ENCODE results near the gene CERS1. TPM values are rescaled to one million over a fixed set of nuclear protein-coding genes. Genes with fewer than 3 reads are reported as not detected.

The CERS1 gene
- total RNA-seq, 3 donors from 2014 or later, result 0.17 to 1.3 (median 0.39) TPM

DNA sequence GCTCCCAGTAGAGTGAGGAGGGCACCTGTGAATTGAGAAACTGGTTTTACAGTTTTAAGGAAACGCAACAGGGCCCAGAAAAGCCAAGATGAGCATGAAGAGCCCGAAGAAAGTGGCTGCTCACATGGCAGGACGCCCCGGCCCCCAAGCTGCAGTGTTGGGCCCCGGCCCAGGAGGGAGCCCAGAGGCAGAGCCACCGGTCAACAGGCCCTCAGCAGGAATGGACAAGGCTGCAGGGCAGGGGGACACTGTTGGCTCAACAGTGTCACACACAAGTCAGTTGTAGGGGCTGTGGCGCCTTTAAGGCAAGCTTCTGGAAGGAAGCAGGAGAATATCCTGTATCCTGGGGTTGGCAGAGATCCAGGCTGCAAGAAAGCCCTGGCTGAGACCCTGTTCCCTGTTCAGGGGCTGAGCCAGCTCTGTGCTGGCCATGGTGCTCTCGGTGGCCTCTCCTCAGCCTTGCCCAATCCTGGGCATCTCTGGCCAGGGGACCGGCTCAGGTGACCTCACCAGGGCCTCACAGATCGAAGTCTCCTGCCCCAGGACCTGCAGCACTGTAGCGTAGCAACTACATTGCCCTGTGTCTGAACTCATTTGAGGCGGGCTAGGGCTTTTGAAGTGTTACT, 36.2 kb downstream of the CERS1 start:
- no peak for ATAC-seq

DNA sequence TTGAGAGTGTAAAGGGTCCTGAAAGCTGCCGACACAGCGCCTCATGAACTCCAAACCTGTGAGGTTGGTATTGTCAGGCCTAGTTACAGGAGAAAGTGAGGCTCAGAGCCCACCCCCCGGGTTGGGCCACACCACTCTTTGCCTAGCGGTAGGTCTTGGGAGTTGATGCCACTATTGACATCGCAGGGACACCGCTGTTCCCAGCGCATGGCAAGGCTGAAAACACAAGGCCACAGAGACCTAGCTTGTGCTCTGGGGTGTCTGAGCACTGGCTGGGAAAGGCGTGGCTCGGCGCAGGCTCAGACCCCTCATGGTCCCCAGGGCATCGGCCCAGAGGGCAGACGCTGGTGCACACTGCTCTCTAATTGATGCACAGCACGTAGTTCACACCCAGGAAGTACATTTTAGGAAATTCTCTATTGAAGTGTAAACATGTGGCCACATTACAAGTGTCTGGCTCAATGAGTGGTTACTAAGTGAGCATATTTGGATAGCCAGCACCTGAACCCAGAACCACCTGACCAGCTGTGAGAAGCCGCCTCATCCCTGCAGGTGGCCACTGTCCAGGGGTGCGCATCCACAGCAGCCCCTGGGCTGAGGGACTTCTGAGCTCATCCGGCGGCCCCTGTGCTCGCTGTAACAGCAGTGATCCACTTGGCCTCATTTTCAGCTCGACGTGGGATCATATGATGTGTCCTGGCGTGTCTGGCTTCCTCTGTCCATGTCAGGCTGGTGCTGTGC, 36.9 kb downstream of the CERS1 start:
- Histone ChIP-seq H3K9me3 (no peaks in the 10 kb centered on the region), H3K4me1 (ENCODE audit: low read depth) (no peaks in the 10 kb centered on the region), H3K4me3 (no peak overlapping the region), H3K36me3 (ENCODE audit: low read depth) (peaks cover 22% of the 10 kb centered on the region)
- TF ChIP-seq, protein P1, sequence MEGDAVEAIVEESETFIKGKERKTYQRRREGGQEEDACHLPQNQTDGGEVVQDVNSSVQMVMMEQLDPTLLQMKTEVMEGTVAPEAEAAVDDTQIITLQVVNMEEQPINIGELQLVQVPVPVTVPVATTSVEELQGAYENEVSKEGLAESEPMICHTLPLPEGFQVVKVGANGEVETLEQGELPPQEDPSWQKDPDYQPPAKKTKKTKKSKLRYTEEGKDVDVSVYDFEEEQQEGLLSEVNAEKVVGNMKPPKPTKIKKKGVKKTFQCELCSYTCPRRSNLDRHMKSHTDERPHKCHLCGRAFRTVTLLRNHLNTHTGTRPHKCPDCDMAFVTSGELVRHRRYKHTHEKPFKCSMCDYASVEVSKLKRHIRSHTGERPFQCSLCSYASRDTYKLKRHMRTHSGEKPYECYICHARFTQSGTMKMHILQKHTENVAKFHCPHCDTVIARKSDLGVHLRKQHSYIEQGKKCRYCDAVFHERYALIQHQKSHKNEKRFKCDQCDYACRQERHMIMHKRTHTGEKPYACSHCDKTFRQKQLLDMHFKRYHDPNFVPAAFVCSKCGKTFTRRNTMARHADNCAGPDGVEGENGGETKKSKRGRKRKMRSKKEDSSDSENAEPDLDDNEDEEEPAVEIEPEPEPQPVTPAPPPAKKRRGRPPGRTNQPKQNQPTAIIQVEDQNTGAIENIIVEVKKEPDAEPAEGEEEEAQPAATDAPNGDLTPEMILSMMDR (IDR thresholded peaks at IDR 0.05), result no peak
- intact Hi-C loops (cut with DNase I, micrococcal nuclease), result loop anchor here (10.0 kb wide), 2 partner anchors 404 to 414 kb away; no protein-coding TSS in a partner anchor
- no peak for ATAC-seq
- no peak for DNase-seq

More for the DNA sequence above, 36.2 kb downstream of the CERS1 start:
- intact Hi-C loops (cut with DNase I, micrococcal nuclease), result loop anchor here (10.0 kb wide), 2 partner anchors 405 to 415 kb away; no protein-coding TSS in a partner anchor
- TF ChIP-seq, protein P1 (IDR thresholded peaks at IDR 0.05), result no peak
- Histone ChIP-seq H3K4me3 (no peak overlapping the region), H3K9me3 (no peaks in the 10 kb centered on the region), H3K36me3 (ENCODE audit: low read depth) (peaks cover 22% of the 10 kb centered on the region), H3K4me1 (ENCODE audit: low read depth) (no peaks in the 10 kb centered on the region)
- DNase-seq, result no peak

DNA sequence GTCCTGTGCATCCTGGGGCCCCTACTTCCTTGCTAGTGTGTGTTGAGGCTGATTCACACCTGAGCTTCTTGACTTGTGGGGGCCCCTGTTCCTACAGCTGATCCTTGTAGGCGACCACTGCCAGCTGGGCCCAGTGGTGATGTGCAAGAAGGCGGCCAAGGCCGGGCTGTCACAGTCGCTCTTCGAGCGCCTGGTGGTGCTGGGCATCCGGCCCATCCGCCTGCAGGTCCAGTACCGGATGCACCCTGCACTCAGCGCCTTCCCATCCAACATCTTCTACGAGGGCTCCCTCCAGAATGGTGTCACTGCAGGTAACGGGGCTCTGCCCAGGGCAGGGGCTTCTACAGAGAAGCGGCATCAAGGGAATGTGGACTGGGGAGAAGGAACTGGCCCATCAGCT, 38.7 kb downstream of the CERS1 start:
- Histone ChIP-seq H3K36me3 (ENCODE audit: low read depth) (peaks cover 23% of the 10 kb centered on the region), H3K9me3 (no peaks in the 10 kb centered on the region), H3K4me1 (ENCODE audit: low read depth) (no peaks in the 10 kb centered on the region), H3K4me3 (no peak overlapping the region)
- DNase-seq (no peak), ATAC-seq (no peak)
- intact Hi-C loops (cut with DNase I, micrococcal nuclease), result loop anchor here (10.0 kb wide), 2 partner anchors 402 to 412 kb away; no protein-coding TSS in a partner anchor
- TF ChIP-seq, protein P1 (IDR thresholded peaks at IDR 0.05), result no peak

DNA sequence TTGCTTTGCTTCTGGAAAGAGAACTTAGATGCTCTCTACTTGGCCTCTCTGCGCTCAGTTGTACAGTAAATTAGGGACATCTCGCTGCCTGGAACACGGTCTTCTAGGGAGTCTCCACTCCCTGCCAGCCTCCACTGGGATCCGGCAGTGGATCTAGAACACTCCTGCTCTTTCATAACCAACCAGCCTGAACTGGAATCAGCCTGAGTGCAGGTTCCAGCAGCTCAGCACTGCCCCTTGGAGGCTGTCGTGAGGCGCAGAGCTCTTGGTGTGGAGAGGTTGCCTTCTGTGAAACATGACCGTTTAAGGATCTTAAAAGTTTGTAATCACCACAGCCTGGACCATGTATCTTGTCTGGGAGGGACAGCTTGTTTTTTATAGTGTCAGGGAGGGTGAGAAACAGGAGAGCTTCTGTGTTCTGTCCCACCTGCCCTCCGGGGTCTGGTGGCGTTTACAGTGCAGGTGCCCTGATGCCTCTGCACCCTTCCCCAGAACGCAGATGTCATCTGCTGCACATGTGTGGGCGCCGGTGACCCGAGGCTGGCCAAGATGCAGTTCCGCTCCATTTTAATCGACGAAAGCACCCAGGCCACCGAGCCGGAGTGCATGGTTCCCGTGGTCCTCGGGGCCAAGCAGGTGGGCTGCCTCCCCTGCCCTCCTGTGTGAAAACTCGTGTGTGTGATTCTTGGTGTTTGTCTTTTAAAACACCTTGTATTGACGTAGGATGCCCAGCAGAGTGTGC, 39.4 kb downstream of the CERS1 start:
- TF ChIP-seq, protein P1 (IDR thresholded peaks at IDR 0.05), result no peak
- Histone ChIP-seq H3K4me3 (no peak overlapping the region), H3K4me1 (ENCODE audit: low read depth) (no peaks in the 10 kb centered on the region), H3K36me3 (ENCODE audit: low read depth) (peaks cover 25% of the 10 kb centered on the region), H3K9me3 (no peaks in the 10 kb centered on the region)
- no peak for DNase-seq
- intact Hi-C loops (cut with DNase I, micrococcal nuclease), result loop anchor here (10.0 kb wide), 2 partner anchors 402 to 412 kb away; no protein-coding TSS in a partner anchor
- ATAC-seq, result peak; percentile 44

DNA sequence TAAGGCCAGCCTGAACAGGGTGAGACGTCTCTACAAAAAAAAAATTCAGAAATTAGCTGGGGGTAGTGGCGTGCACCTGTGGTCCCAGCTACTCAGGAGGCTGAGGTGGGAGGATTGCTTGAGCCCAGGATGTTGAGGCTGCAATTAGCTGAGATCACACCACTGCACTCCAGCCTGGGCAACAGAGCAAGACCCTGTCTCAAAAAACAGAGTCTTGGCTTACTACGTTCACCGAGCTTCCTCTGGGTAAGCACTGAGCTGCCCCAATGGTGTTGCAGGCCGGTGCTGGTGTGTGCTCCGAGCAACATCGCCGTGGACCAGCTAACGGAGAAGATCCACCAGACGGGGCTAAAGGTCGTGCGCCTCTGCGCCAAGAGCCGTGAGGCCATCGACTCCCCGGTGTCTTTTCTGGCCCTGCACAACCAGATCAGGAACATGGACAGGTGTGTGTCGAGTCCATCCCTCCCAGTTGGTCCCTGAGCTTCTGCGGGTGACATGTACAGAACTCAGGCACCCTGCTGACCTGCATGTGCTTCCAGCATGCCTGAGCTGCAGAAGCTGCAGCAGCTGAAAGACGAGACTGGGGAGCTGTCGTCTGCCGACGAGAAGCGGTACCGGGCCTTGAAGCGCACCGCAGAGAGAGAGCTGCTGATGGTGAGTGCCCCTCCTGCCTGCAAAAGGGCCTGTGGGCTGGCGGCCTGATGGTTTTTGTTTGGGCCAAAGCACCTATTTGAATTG, 40.1 kb downstream of the CERS1 start:
- no peaks in the 10 kb centered on the region for H3K4me1 ChIP-seq (ENCODE audit: low read depth)
- TF ChIP-seq, protein P1 (IDR thresholded peaks at IDR 0.05), result no peak
- no peak for DNase-seq
- H3K4me3 ChIP-seq, result no peak overlapping the region
- no peaks in the 10 kb centered on the region for H3K9me3 ChIP-seq
- intact Hi-C loops (cut with DNase I, micrococcal nuclease), result loop anchor here (10.0 kb wide), 2 partner anchors 401 to 411 kb away; no protein-coding TSS in a partner anchor
- peaks cover 19% of the 10 kb centered on the region for H3K36me3 ChIP-seq (ENCODE audit: low read depth)
- no peak for ATAC-seq
